HG03025 (cell line): Measurements from ENCODE around the gene LRRIQ4.
A peak's percentile ranks its signal among the peaks of the same experiment; 100 is the strongest.

Experiments
- ATAC-seq: cut with Tn5 transposase; IDR thresholded peaks from one replicate; pipeline ENCODE4 v1.9.1; 2021; ENCODE audit warnings: mild to moderate bottlenecking, moderate library complexity; ENCODE audit not compliant: unreplicated experiment, low FRiP score

LRRIQ4 gene

DNA sequence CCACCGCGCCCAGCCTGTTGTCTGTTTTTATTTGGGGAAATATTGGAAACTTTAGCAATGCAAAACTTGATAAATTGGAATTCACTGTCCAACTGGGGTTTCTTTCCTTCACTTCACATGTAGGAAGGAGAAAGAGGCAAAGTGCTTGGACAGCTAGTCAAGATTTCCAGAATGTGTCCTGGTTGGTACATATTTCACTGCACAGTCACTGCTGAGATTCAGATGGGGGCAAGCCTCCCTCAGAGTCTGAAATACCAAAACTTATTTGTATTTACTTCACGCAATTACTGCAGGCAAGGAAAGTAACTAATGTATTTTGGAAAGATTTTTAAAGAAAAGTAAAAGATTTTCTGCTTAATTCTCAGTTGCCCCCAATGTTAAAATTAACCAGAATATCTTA lies 36.1 kb downstream of the LRRIQ4 start:
- no peak for ATAC-seq

DNA sequence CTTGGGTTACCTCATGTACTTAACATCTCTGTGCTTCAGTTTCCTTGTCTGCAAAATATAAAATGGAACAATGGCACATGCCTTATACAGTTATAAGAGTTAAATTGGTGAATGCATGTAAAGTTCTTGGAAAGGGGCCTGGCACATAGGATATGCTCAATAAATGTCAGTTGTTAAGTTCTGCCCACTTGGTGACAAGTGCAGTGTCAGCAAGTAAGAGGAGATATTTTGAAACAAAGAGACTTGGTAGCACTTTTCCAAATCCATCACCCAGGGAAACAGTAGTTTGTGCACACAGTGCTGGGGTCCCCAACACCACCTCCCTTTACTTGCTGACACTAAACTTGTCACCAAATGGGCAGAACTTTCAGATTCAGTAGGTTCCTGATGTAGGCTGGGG lies 37.9 kb downstream of the LRRIQ4 start:
- ATAC-seq = no peak

DNA sequence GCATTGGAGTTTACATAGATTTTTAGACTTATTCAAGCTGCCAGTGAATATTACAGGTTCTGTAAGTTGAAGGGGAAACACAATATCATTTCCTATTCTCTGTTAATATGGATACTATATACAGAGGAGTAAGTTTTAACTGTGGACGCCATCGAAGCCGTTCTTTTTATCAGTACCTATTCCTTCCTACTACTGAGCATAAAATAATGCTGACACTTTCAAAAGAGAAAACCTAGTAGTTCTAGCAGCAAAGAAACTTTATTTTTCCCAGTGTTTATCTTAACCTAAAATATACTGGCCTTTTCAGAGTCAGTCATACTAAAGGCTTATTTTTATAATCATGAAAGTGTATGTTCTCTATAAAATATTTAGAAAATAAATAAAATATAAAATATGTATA lies 42.8 kb downstream of the LRRIQ4 start:
- no peak for ATAC-seq

DNA sequence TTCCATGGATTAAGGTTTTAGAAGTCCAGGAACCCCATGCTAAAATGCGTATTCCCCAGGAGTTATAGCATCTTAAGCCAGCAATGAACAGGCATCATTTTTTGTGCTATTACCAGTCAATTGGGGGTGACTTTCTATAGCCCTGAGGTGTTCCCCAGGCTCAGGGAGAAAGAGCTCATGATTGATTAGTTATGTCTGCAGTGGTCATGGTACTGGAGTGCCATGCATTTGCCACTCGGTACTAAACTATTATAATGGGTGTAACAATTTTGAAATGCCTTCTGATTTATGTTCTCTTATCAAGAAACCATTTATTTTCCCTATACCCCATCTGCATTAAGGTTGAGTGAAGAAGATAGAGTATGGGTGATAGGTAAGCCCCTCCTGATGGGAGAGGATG lies 45.1 kb downstream of the LRRIQ4 start:
- ATAC-seq = no peak

DNA sequence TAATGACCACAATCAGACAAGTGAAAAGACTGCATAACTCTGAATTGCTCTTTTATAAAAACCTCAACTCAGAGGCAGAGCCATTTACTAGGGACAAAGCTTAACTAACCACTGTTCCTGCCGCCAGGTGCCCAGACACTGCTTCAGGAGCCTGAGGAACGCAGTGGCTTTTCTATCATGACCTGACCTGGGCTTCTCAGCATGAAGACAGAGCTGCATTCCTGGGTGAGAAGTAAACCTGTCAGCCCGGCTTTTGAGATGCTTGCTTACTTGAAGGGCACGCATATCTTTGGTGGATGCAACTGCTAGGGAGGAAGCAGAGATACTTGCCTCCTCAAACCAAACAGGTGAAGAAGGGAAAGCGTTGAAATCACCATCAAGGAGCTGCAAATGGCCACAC lies 49.2 kb downstream of the LRRIQ4 start:
- ATAC-seq = no peak

DNA sequence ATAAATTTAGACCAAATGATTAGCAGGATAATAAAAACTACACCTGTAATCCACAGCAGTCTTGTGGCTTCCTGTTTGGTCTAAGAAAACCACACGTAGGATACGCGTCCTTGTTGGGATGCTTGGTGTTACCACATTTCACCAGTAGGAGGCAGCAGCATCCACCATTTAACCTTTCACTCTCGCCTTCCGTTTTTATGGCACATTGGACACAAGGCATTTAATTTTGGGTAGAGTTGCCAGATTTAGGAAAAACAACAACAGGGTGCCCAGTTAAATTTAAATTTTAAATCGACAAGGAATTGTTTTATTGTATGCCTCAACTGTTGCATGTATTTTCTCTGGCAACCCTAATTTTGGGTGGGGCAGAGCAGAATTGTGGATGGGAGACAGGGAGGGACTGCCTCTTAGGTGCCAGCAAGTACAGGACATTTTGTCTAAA lies 50.8 kb downstream of the LRRIQ4 start:
- peak; percentile 58 for ATAC-seq

DNA sequence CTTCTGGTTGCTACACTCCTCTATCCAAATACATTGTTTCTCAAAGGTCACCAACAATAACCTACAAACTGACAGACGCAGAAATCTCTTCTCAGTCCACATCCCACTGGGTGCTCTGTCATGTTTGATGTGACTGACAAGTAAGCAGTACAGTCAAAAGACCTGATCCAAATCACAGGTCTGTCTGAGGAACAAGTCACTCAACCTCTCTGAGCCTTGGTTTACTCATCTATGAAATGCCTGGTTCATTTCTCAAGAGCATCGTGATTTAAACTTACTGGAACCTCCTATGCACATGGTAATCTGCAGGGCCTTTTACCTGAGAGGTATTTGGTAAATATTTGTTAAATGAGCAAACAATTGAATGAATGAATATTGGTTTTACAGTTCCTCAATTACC lies 51.6 kb downstream of the LRRIQ4 start:
- ATAC-seq = no peak

DNA sequence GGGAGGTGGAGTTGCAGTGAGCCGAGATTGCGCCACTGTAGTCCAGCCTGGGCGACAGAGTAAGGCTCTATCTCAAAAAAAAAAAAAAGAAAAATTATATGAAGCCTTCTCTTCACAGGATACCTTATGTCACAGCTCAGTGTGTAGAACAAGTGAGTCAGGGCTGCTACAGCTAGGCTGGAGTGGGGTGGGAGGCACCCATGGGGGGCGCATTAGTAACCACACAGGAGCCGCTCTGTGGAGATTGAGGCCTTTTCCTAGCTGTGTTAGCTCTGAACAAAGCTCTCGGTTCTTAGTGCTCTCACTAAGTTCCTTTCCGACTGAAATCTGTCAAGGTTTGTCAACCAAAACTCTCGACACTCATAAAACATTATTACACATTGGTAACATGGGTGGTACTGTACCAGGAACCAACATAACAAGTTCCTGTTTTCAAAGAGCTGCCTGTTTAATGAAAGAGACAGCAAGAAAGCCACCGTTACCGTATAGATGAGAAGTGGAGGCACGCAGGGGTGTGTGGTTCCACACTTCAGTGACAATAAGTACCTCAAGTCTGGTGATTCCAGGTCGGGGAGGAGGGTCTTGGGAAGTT lies 52.6 kb downstream of the LRRIQ4 start:
- ATAC-seq = no peak

DNA sequence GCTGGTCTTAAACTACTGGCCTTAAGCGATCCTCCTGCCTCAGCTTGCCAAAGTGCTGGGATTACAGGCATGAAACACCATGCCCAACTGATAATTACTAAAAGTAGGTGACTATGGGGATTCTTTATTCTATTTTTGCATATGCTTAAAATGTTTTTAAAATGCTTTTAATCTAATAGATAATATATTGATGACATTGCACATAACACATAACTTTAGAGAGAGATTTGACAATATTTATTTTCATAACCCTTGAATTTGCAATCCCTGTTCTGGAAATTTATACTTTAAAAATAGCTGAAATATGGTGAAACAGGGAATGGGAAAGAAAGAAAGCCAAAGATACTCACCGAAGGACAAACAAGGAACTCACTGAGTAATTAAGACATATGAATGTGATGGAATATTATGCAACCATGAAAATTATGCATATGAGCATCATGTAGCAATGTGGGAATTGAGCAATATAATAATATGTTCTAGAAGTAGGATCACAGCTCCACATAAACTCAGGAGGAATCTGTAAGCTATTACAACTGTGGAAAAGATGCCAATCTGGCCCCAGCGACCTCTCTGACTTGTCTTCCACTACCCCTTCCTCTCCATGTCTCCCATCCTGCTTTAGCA lies 55.0 kb downstream of the LRRIQ4 start:
- no peak for ATAC-seq

DNA sequence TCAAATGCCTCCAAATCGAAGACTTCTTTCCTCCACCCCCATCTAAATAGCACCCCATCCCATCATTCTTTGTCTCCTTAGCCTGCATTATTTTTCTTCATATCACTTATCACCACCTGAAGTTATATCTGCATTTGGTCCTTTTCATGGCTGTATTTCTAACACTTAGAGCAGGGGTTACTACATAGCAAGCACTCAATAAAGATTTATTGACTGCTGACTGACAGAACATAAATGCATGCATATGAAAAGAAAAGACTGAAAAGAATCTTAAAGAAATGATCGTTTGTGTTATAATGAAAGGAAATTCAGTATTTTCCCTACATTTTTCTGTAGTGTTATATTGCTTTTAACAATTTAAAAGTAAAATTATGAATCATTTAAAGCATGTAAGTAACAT lies 55.7 kb downstream of the LRRIQ4 start:
- no peak for ATAC-seq

DNA sequence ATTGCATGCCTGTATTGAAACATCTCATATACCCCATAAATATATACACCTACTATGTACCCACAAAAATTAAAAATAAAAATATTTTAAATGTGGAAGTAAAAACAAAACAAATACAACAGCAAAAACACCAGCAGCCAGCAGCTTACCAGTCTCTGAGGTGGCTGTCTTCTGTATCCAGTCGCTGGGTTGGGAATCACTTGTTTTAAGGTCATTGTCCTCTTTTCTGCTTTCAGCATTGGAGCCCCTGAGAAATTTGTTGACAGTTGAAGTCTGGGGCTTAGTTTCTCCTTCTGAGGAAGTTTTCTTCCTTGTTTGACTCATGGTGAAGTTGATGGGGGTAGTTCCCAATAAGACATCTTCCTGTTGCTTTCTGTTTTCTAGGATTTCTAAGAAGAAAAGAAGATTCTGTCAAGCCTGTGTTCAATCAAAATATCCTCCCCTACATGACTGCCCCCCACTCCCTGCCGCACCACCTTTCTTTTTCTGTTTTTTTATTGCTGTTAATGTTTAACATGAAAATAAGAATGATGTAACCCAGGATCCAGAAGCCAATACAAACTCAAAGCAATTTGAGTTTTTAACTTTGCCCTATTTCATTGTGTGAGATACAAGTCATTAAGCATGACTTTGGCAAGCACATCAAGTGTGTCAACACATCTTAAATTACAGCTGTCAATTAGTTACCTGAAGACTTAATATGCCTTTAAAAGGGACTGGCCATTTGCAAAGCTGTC lies 57.0 kb downstream of the LRRIQ4 start, which contains the start of gene LRRC31:
LRRC31 (minus strand) TSS at position 452 of the 737 bp plus-strand sequence; CDS start at position 324, 128 bp downstream.
- ATAC-seq = no peak

DNA sequence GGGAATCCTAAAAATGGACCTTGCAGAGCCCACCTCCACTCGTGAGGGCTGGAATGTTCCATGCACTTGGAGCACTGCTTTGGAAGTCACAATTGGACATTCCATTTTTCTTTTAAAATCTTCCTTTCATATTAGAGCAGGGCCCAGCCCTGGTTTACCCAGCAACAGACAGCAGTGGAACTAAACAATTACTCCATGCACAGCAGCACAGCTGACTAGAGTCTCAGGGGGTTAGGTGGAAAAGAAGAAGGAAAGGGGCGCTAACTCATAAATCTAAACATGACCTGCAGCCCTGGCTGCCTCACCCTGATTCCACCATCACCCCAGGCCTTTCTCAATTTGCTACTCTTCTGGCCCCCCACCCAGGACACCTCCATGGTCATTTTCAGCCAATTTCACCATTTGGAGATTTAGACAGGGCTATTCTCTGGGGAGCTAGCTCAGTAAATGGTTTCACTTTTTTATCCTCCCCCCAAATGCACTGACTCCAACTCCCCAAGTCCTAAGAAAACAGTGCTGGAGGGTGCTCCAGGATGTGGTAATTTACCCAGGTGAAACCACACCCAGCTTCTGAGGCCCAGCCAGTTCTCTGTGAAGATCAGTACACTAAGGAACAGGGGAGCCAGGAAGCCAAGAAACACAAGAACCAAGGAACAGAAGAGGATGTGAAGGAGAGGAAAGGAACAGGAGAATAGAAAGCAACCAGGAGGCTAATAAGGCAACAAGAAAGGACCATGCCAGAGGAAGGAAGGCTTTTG lies 58.6 kb downstream of the LRRIQ4 start:
- no peak for ATAC-seq

DNA sequence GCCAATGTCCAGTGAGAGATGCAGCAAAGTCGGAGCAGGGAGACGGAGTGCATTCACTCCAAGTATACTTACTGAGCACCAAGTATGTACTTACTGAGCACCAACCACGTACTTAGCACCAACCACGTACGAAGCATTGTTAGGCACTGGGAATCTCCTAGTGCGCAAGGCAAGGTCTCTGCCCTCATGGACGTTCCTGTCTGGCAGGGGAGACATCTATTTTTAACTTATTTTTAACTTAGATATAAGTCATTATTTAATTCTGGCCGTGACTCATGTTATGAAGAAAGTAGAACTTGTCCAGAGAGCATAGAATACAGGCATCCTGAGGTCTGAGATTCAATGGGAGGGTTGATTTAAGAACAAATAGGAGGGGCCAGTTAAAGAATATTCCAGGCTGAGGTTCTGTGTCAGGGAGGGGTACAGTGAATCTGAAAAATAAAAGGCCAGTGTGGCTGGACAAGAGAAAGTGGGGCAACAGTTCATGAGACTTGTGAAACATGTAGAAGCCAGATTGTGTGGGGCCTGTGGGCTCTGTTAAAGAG lies 66.4 kb downstream of the LRRIQ4 start:
- no peak for ATAC-seq

DNA sequence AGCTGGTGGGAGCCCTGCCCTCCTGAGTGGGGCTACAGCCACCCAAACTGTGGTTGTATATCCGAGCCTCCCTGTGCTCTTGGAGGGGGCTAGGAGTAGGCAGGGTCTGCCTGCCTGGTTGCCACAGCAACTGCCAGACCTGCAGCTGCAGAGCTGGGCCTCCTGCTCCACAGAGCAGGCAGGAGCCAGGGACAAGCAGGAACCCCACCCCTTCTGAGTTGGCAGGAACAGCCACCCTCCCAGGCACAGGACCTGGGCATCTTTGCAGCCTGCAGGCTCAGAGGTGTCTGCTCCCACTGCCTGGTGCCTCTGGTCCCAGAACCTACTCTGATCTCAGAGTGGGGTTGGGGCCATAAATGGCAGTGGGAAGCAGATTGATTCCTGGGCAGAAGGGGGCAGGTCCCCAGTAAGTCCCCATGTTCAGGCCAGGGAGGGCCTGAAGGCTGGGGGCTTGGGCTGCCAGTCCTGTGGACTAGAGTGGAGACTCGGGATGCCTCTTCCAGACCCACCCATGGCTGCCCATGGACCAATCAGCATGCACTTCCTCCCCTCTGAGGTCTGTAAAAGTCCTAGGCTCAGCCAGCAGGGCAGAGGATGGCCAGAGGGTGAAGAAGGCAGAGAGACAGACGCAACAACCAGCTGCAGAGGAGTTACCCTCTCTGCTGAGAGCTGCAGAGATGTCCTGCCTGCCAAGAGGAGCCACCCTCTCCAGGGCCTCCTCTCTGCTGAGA lies 67.3 kb downstream of the LRRIQ4 start:
- ATAC-seq = no peak

DNA sequence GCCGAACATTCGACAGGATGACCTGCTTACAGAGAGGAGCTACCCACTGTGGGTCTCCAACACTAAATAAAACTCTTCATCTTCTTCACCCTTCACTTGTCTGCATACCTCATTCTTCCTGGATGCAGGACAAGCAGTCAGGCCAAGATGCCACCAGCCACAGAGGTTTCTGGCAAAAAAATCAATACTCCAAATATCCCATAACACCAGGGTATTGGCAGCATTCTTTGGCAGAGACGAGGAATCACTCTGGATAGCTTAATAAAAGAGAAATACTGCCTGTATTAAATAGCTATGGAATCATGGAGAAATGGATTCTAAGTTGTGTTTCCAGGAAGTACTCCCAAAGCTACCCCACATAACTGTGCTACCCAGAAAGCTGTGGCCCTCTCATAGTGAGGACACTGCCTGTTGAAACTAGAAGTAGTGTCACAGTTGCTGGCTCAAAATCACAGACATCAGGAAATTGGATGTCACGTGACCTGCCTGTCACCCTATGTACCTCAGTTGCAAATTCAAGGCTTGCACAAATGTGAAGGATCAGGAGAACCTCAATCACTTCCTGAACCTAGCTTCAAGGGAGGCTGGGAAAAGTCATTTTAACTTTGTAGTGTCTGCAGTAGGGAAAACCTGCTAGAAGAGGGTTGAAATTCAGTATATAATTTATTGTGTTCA lies 68.0 kb downstream of the LRRIQ4 start:
- no peak for ATAC-seq

DNA sequence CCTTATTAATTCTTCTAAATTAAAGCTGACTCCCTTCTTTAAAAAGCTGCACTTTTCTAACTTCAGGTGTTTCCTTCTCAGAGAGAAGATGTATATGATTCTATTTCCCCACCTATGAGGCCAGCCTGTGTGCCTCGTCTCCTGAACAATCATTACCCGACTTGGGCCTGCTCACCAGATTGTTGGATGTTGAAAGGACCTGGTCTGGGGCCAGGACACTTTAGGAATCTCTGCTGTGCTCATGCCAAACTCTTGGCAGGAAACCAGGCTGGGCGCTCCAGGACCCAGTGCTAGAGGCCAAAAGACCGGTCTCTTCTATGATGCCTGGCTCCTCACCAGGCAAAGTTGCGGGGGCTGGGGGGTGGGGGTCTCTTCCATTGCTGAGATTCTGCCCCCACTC lies 74.0 kb downstream of the LRRIQ4 start:
- ATAC-seq = no peak
